ENCODE results near the gene GTF2H1. TPM values are rescaled to one million over a fixed set of nuclear protein-coding genes. Genes with fewer than 3 reads are reported as not detected.
A peak's percentile ranks its signal among the peaks of the same experiment; 100 is the strongest.

The GTF2H1 gene
- total RNA-seq, 1 donor from 2014 or later, result 33.7 TPM

DNA sequence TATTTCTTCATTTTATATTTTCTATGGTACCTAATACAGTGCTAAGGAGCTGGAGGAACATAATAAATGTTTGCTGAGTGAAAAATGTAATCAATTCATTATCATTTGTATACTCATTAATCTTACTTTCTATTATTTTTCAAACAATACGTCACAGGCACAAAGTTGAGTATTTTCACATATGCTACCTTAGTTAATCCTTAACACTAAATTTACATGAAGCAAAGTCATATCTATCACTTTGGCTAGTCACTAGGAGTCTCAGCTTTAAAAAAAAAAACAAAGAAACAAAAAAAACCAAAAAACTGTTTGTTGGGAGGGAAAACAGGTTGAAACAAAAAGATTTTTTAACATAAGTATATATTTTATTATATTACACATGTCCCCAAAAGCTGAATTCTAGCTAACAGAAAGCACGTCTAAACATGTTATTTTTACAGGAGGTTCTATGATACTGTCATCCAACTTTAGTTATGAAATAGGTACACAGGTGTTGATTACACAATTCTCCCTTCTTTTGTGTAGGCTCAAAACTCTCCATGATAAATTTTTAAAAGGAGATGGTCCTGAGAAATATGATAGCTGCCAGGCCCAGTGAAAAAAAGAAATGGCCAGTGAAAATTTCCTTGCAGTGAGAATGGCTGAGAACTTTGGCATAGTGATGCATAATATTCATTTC lies 14.8 kb upstream of the GTF2H1 start:
- Histone ChIP-seq H3K36me3 (peaks cover 60 to 80% of the 10 kb centered on the region in 2 donors), H3K9me3 (no peaks in the 10 kb centered on the region), H3K27ac (no peak overlapping the region), H3K4me1 (peaks cover 2 to 9% of the 10 kb centered on the region in 2 donors), H3K4me3 (no peak overlapping the region), H3K27me3 (no peaks in the 10 kb centered on the region)
- no peak for DNase-seq (ENCODE audit: low spot score in 2 of 2)
- TF ChIP-seq, protein P1, sequence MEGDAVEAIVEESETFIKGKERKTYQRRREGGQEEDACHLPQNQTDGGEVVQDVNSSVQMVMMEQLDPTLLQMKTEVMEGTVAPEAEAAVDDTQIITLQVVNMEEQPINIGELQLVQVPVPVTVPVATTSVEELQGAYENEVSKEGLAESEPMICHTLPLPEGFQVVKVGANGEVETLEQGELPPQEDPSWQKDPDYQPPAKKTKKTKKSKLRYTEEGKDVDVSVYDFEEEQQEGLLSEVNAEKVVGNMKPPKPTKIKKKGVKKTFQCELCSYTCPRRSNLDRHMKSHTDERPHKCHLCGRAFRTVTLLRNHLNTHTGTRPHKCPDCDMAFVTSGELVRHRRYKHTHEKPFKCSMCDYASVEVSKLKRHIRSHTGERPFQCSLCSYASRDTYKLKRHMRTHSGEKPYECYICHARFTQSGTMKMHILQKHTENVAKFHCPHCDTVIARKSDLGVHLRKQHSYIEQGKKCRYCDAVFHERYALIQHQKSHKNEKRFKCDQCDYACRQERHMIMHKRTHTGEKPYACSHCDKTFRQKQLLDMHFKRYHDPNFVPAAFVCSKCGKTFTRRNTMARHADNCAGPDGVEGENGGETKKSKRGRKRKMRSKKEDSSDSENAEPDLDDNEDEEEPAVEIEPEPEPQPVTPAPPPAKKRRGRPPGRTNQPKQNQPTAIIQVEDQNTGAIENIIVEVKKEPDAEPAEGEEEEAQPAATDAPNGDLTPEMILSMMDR (IDR thresholded peaks at IDR 0.05), result no peak
- intact Hi-C loops (cut with DNase I), result no loop called here

DNA sequence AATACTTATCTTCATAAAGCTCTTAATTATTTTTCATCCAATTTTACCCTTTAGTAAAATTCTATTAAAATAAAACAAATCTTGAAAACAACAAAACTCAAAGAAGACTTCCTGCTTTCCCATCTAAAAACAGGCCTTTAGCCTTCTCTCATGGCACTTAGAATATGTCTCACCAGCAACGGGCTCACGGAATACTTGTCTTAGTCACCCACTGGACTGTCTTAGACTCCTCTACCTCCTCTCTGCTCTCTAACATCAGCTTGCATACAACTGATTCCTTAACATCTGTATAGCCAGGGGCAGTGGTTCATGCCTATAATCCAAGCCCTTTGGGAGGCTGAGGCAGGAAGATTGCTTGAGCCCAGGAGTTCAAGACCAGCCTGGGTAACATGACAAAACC lies 14.1 kb upstream of the GTF2H1 start:
- intact Hi-C loops (cut with DNase I), result no loop called here
- Histone ChIP-seq H3K27ac (peak overlapping the region; percentile 22 to 37), H3K36me3 (peaks cover 56 to 75% of the 10 kb centered on the region in 2 donors), H3K9me3 (no peaks in the 10 kb centered on the region), H3K4me1 (peaks cover 6 to 16% of the 10 kb centered on the region in 2 donors), H3K27me3 (no peaks in the 10 kb centered on the region), H3K4me3 (no peak overlapping the region)
- no peak for DNase-seq (ENCODE audit: low spot score in 2 of 2)
- TF ChIP-seq, protein P1 (IDR thresholded peaks at IDR 0.05), result no peak

DNA sequence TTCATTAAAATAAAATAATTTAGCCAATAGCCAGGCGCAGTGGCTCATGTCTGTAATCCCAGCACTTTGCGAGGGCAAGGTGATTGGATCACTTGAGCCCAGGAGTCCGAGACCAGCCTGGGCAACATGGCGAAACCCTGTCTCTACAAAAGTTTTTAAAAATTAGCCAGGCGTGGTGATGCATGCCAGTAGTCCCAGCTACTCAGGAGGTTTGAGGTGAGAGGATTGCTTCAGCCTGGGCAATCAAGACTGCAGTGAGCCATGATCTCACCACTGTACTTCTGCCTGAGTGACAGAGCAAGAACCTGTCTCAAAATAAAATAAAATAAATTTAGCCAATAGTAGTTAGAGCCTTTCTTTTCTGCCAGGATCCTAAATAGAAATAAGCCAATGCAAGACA lies 12.7 kb upstream of the GTF2H1 start:
- Histone ChIP-seq H3K27me3 (no peaks in the 10 kb centered on the region), H3K4me3 (no peak overlapping the region), H3K9me3 (no peaks in the 10 kb centered on the region), H3K4me1 (peaks cover 8 to 28% of the 10 kb centered on the region in 2 donors), H3K27ac (peak overlapping the region; percentile 47 to 90), H3K36me3 (peaks cover 43 to 60% of the 10 kb centered on the region in 2 donors)
- no peak for DNase-seq (ENCODE audit: low spot score in 2 of 2)
- TF ChIP-seq, protein P1 (IDR thresholded peaks at IDR 0.05), result no peak
- intact Hi-C loops (cut with DNase I), result loop anchor here (5.0 to 10.0 kb wide), 2 partner anchors 278 to 325 kb away; partner anchors contain the start of gene UEVLD

DNA sequence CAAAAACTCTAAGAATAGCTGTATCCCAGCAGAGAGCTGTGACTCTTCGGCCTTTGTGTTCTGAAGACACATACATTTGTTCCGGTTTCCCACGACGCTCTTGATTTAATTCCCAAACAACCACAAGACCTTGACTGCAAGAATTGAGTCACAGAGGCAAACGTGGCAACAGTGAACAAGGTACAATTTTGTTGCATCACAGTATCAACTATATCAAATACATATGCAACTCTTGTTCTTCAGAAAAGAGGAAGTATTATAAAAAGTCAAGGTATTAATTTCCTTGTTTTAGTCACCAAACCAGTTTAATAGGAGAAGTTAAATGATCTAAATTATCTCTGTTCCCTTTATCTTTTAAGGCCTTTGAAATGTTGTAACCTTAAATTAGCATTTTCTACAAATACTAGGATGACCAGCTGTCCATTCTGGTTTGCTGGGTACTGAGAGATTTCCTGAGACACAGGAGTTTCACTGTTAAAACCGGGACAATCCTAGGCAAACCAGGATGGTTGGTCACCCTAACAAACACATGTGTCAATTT lies 11.5 kb upstream of the GTF2H1 start:
- no peaks in the 10 kb centered on the region for H3K9me3 ChIP-seq
- H3K36me3 ChIP-seq, result peaks cover 33 to 48% of the 10 kb centered on the region in 2 donors
- intact Hi-C loops (cut with DNase I), result loop anchor here (5.0 to 10.0 kb wide), 2 partner anchors 276 to 326 kb away; partner anchors contain the start of gene UEVLD
- no peak for DNase-seq (ENCODE audit: low spot score in 2 of 2)
- no peak overlapping the region for H3K4me3 ChIP-seq
- H3K4me1 ChIP-seq, result peaks cover 13 to 40% of the 10 kb centered on the region in 2 donors
- no peaks in the 10 kb centered on the region for H3K27me3 ChIP-seq
- TF ChIP-seq, protein P1 (IDR thresholded peaks at IDR 0.05), result no peak
- peak overlapping the region; percentile 86 to 90 for H3K27ac ChIP-seq

DNA sequence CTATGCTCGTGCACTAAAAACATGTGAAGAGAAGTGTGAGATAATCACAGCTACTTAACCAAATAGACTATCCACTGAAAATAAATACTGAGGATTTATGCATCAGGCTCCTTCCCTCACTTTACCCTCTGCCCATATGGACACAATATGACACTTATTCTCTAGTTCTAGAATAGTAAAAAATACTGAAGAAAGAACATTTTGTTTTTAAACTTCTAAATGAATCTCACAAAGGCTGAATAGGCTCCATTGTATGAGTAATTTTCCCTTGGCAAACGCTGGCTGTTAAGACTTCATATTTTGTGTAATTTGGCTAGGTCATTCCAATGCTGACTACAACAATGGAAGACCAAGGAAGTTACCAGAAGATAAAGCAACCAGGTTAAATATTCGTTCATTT lies 10.4 kb upstream of the GTF2H1 start:
- DNase-seq (ENCODE audit: low spot score in 2 of 2), result no peak
- peak overlapping the region; percentile 86 to 90 for H3K27ac ChIP-seq
- H3K36me3 ChIP-seq, result peaks cover 30 to 37% of the 10 kb centered on the region in 2 donors
- peaks cover 13 to 42% of the 10 kb centered on the region in 2 donors for H3K4me1 ChIP-seq
- TF ChIP-seq, protein P1 (IDR thresholded peaks at IDR 0.05), result no peak
- peak overlapping the region; percentile 12 to 27 for H3K4me3 ChIP-seq
- no peaks in the 10 kb centered on the region for H3K9me3 ChIP-seq
- no peaks in the 10 kb centered on the region for H3K27me3 ChIP-seq
- intact Hi-C loops (cut with DNase I), result loop anchor here (2.0 to 10.0 kb wide), 3 partner anchors 83 to 327 kb away; partner anchors contain the start of genes LDHA and UEVLD
